A549 (cell line): Measurements from ENCODE around the gene BPI. TPM values are rescaled to one million over a fixed set of nuclear protein-coding genes. Genes with fewer than 3 reads are reported as not detected.

ENCODE experiments used
- ATAC-seq, 2 experiments: fragments of 200-7000 bp in 1 of 2; fragments of >200 bp in 1 of 2; cut with Nextera tagmentation in 1 of 2; cut with Tn5 transposase in 1 of 2; 3 replicates each; pipeline versions ENCODE4 v1.8.0 to v1.9.1; 2018 to 2020; ENCODE audit warnings: mild to moderate bottlenecking in 1 of 2, moderate library complexity in 1 of 2
- CTCF ChIA-PET: fragments of 300-600 bp; sonication (Branson Sonifier 250); formaldehyde crosslinking; extraction: SDS; loops from one replicate; lab custom pipeline; 2021; ENCODE audit warnings: antibody characterized with exemption, inconsistent platforms; lab: Yijun Ruan, JAX
- POLR2A ChIA-PET: fragments of 350-600 bp; formaldehyde crosslinking; extraction: SDS; loops from one replicate; lab custom pipeline; 2021; ENCODE audit warnings: antibody characterized with exemption, inconsistent platforms; lab: Yijun Ruan, JAX
- DNase-seq, 2 experiments: peaks; one replicate each; pipeline versions ENCODE4 v3.0.0 to v3.0.0-alpha.2; 2011 to 2016; ENCODE audit warnings: low read depth in 1 of 2, low spot score in 1 of 2
- FAIRE-seq: peaks from 2 replicates; lab custom pipeline; 2011; peaks lifted over from hg19 to GRCh38; lab: Jason Lieb, UNC
- H3K27ac ChIP-seq, 2 experiments: fragments of >200 bp; sonication (Bioruptor Twin); formaldehyde crosslinking; 3 replicates each; pipeline ENCODE4 v1.5.1; 2016 to 2017
- H3K4me1 ChIP-seq: fragments of >200 bp; sonication (Bioruptor Twin); formaldehyde crosslinking; 3 replicates; pipeline ENCODE4 v1.6.1; 2016
- H3K4me2 ChIP-seq: fragments of >200 bp; sonication (Bioruptor Twin); formaldehyde crosslinking; 3 replicates; pipeline ENCODE4 v1.6.1; 2016
- H3K4me3 ChIP-seq: fragments of >200 bp; sonication (Bioruptor Twin); formaldehyde crosslinking; 3 replicates; pipeline ENCODE4 v1.5.1; 2016
- H3K9me3 ChIP-seq: fragments of >200 bp; sonication (Bioruptor Twin); formaldehyde crosslinking; 3 replicates; pipeline ENCODE4 v1.6.1; 2016
- CBX8 ChIP-seq: fragments of 200-600 bp; sonication (generic); IDR thresholded peaks from 2 replicates; pipeline ENCODE4 v1.6.1; 2016
- FOSB ChIP-seq: fragments of 250-450 bp; sonication (Bioruptor Pico); IDR thresholded peaks from 2 replicates; pipeline ENCODE4 v1.5.0; 2020; ENCODE audit warnings: mild to moderate bottlenecking, moderate library complexity
- FOSL2 ChIP-seq, 2 experiments: fragments of 450-650 bp in 1 of 2; fragments of >200 bp in 1 of 2; sonication (Bioruptor Twin) in 1 of 2; formaldehyde crosslinking; IDR thresholded peaks; 2 replicates each; pipeline versions ENCODE4 v1.5.0 to v1.6.1; 2016 to 2020; ENCODE audit warnings: mild to moderate bottlenecking in 1 of 2, moderate library complexity in 1 of 2
- HOXA7 ChIP-seq: fragments of 250-450 bp; sonication (Bioruptor Pico); IDR thresholded peaks from 2 replicates; pipeline ENCODE4 v1.5.0; 2020; ENCODE audit warnings: mild to moderate bottlenecking, moderate library complexity
- HOXB13 ChIP-seq: fragments of 250-450 bp; sonication (Bioruptor Pico); IDR thresholded peaks from 2 replicates; pipeline ENCODE4 v1.5.0; 2020; ENCODE audit warnings: low read depth, mild to moderate bottlenecking, moderate library complexity
- JUN ChIP-seq, 2 experiments: fragments of >200 bp; sonication (Bioruptor Twin); formaldehyde crosslinking; IDR thresholded peaks; 2 replicates in 1 of 2; 3 replicates in 1 of 2; pipeline ENCODE4 v1.6.1; 2016 to 2017
- JUNB ChIP-seq: fragments of >200 bp; sonication (Bioruptor Twin); formaldehyde crosslinking; IDR thresholded peaks from 2 replicates; pipeline ENCODE4 v1.6.1; 2016
- KDM1A ChIP-seq: fragments of 200-600 bp; sonication (generic); IDR thresholded peaks from 2 replicates; pipeline ENCODE4 v1.6.1; 2016; ENCODE audit warnings: low read depth, mild to moderate bottlenecking
- KDM5A ChIP-seq: fragments of 200-600 bp; sonication (generic); IDR thresholded peaks from 2 replicates; pipeline ENCODE4 v1.6.1; 2016; ENCODE audit warnings: antibody characterized with exemption, mild to moderate bottlenecking
- MYC ChIP-seq: IDR thresholded peaks from 2 replicates; pipeline ENCODE4 v1.6.1; 2012; ENCODE audit warnings: mild to moderate bottlenecking, inconsistent platforms, low read length, improper control_type of control experiment, borderline replicate concordance
- PBX3 ChIP-seq: IDR thresholded peaks from 2 replicates; pipeline ENCODE4 v1.6.1; 2012
- POLR2A ChIP-seq: IDR thresholded peaks from 2 replicates; pipeline ENCODE4 v1.6.1; 2012; ENCODE audit warnings: mild to moderate bottlenecking, low read length
- RAD21 ChIP-seq, 2 experiments: fragments of >200 bp in 1 of 2; sonication (Bioruptor Twin) in 1 of 2; formaldehyde crosslinking in 1 of 2; IDR thresholded peaks in 1 of 2; conservative IDR thresholded peaks in 1 of 2; 2 replicates in 1 of 2; 3 replicates in 1 of 2; pipeline ENCODE4 v1.6.1; 2012 to 2018; ENCODE audit warnings: inconsistent platforms in 1 of 2
- RCOR1 ChIP-seq: fragments of 150-350 bp; IDR thresholded peaks from 2 replicates; pipeline ENCODE4 v1.6.1; 2014; ENCODE audit warnings: antibody characterized with exemption, low read length, low read depth
- REST ChIP-seq: fragments of 200-600 bp; sonication (generic); IDR thresholded peaks from 2 replicates; pipeline ENCODE4 v1.6.1; 2016; ENCODE audit warnings: antibody characterized with exemption, mild to moderate bottlenecking, moderate library complexity
- SMC3 ChIP-seq: fragments of >200 bp; sonication (Bioruptor Twin); formaldehyde crosslinking; IDR thresholded peaks from 3 replicates; pipeline ENCODE4 v1.6.1; 2018; ENCODE audit warnings: inconsistent platforms
- ZFP36 ChIP-seq: fragments of 450-650 bp; IDR thresholded peaks from 2 replicates; pipeline ENCODE4 v1.6.1; 2014; ENCODE audit warnings: borderline replicate concordance; ENCODE audit not compliant: partially characterized antibody
- ZSCAN20 ChIP-seq: fragments of 250-450 bp; sonication (Bioruptor Pico); IDR thresholded peaks from 2 replicates; pipeline ENCODE4 v1.8.0; 2022; ENCODE audit warnings: mild to moderate bottlenecking, moderate library complexity
- WGBS: methylation state at CpG from one replicate; pipeline ENCODE4 v1.1.6; 2017; ENCODE audit errors: missing lambda C conversion rate; 5-methylcytosine and 5-hydroxymethylcytosine counted together
- polyA plus RNA-seq, 4 experiments: library from polyadenylated mRNA; depleted of rRNA in 3 of 4; stranded (reverse); fragments of >200 nt; fragmentation: RNase III in 1 of 4; extraction: RNeasy Plus Mini Kit Qiagen cat#74134 plus additional on column Dnase treatment in 1 of 4; gene quantifications; 2 replicates in 3 of 4; 3 replicates in 1 of 4; pipeline ENCODE4 v1.2.3, GENCODE V29; 2011 to 2017

The BPI gene
- polyA plus RNA-seq, 2 of the 4 experiments (the other 2 are of a cell fraction) = not detected

GRCh38 chr20:38372806-38373205, 68.8 kb downstream of the BPI start (continued):
- TF ChIP-seq RAD21 (conservative IDR thresholded peaks at IDR 0.05 in 1 of 2, IDR thresholded peaks at IDR 0.05 in 1 of 2) = no peak
- TF ChIP-seq JUN (IDR thresholded peaks at IDR 0.05) = no peak
- TF ChIP-seq REST = no peak

GRCh38 chr20:38373231-38373867, 69.4 kb downstream of the BPI start:
- no peak for ATAC-seq
- Histone ChIP-seq H3K4me3 (no peak overlapping the region), H3K4me1 (no peaks in the 10 kb centered on the region), H3K4me2 (no peak overlapping the region), H3K9me3 (no peaks in the 10 kb centered on the region), H3K27ac (no peak overlapping the region)
- 42% methylated on average over 7 of the region's 7 CpGs for WGBS
- ChIA-PET POLR2A (no interaction called here), CTCF (interaction anchor here (1.1 to 2.2 kb wide), 3 partner anchors 36 to 87 kb away, joined by 4 read pairs; no protein-coding TSS in a partner anchor)
- FAIRE-seq = no peak
- no peak for DNase-seq
- TF ChIP-seq SMC3 (no peak), POLR2A (no peak), KDM5A (no peak), ZFP36 (no peak), RCOR1 (no peak), HOXA7 (CRISPR knock-in tag) (no peak), JUN (IDR thresholded peaks at IDR 0.05) (no peak), CBX8 (no peak), MYC (no peak), ZSCAN20 (CRISPR knock-in tag) (no peak), FOSB (CRISPR knock-in tag) (no peak), KDM1A (no peak), JUNB (no peak), HOXB13 (no peak)

- no peak for TF ChIP-seq ZSCAN20 (CRISPR knock-in tag)
- TF ChIP-seq PBX3 = no peak
- TF ChIP-seq FOSL2 (IDR thresholded peaks at IDR 0.05) = no peak
- no peak for TF ChIP-seq FOSL2 (CRISPR knock-in tag; IDR thresholded peaks at IDR 0.05)
- Histone ChIP-seq H3K4me2 (no peak overlapping the region), H3K27ac (no peak overlapping the region), H3K4me3 (no peak overlapping the region), H3K4me1 (no peaks in the 10 kb centered on the region), H3K9me3 (no peaks in the 10 kb centered on the region)
- POLR2A ChIA-PET = no interaction called here
- ATAC-seq (no peak), DNase-seq (no peak), FAIRE-seq (no peak)
- CTCF ChIA-PET = interaction anchor here (0.9 to 1.2 kb wide), 2 partner anchors 83 to 103 kb away, joined by 4 to 5 read pairs; no protein-coding TSS in a partner anchor
- 65% methylated on average over 5 of the region's 5 CpGs for WGBS
Observed at GRCh38 chr20:38373898-38374297, 69.9 kb downstream of the BPI start.
